Transverse colon (tissue), 4 donors: ENCODE data around the gene ATP6V1C2. TPM values are rescaled to one million over a fixed set of nuclear protein-coding genes. Genes with fewer than 3 reads are reported as not detected.

Experiments used
- DNase-seq: peaks from one replicate; pipeline ENCODE4 v3.0.0-alpha.2; 2019
- H3K27ac ChIP-seq, 4 donors: fragments of 200-600 bp; sonication (generic); 2 replicates each; pipeline ENCODE4 v1.5.1; 2016 to 2018; ENCODE audit warnings: inconsistent platforms in 4 of 4
- H3K27me3 ChIP-seq: fragments of 200-600 bp; sonication (generic); 2 replicates; pipeline ENCODE4 v1.5.1; 2017; ENCODE audit warnings: inconsistent platforms
- H3K36me3 ChIP-seq, 4 donors: fragments of 200-600 bp; sonication (generic); 2 replicates each; pipeline ENCODE4 v1.5.1; 2017 to 2019; ENCODE audit warnings: inconsistent platforms in 4 of 4
- H3K4me1 ChIP-seq, 4 donors: fragments of 200-600 bp; sonication (generic); 2 replicates each; pipeline ENCODE4 v1.5.1; 2017 to 2020; ENCODE audit warnings: inconsistent platforms in 4 of 4
- H3K4me3 ChIP-seq, 4 donors: fragments of 200-600 bp; sonication (generic); 1 replicate in 1 of 4; 2 replicates in 3 of 4; pipeline versions ENCODE4 v1.5.1 to v1.6.1; 2017 to 2019; ENCODE audit warnings: inconsistent platforms in 4 of 4
- H3K9me3 ChIP-seq, 2 donors: fragments of 200-600 bp; sonication (generic); 2 replicates each; pipeline ENCODE4 v1.5.1; 2017 to 2019; ENCODE audit warnings: inconsistent platforms in 2 of 2
- EP300 ChIP-seq: sonication (generic); formaldehyde crosslinking; IDR thresholded peaks from one replicate; pipeline ENCODE4 v1.6.1; 2017; ENCODE audit warnings: antibody characterized with exemption, low read depth
- POLR2A ChIP-seq: fragments of 450-650 bp; IDR thresholded peaks from one replicate; pipeline ENCODE4 v1.6.1; 2016; ENCODE audit warnings: antibody characterized with exemption, mild to moderate bottlenecking, moderate library complexity
- POLR2AphosphoS5 ChIP-seq, 3 donors: sonication (generic); formaldehyde crosslinking; IDR thresholded peaks; one replicate each; pipeline ENCODE4 v1.6.1; 2016; ENCODE audit warnings: antibody characterized with exemption in 3 of 3
- WGBS, 2 donors: methylation state at CpG; one replicate each; pipeline ENCODE4 v1.1.5; 2018; ENCODE audit warnings: low coverage in 1 of 2; 5-methylcytosine and 5-hydroxymethylcytosine counted together
- in situ Hi-C, 4 donors: fragments of 200-750 bp; cut with MboI; loops; one replicate each; pipeline versions ENCODE4 v1.15.0 to v1.15.1; 2017; ENCODE audit warnings: low sequenced_read_pairs in 3 of 4, low pct_ligation_motif_present in 1 of 4, low pct_unique_long_range_greater_than_20kb in 1 of 4
- intact Hi-C: fragments of 100-400 bp; cut with DNase I; formaldehyde crosslinking; loops from one replicate; pipeline ENCODE4 v1.15.1; 2023; ENCODE audit warnings: low total_unique reads
- total RNA-seq, 4 donors: library from RNA; depleted of rRNA; stranded (reverse); fragments of >200 nt; gene quantifications; one replicate each; pipeline ENCODE4 v1.1.0, GENCODE V29; 2016
- TF ChIP-seq, protein P1 (sequence below), 5 experiments: fragments of 200-600 bp in 3 of 5; fragments of 450-650 bp in 2 of 5; sonication (generic) in 3 of 5; IDR thresholded peaks; 1 replicate in 2 of 5; 2 replicates in 3 of 5; pipeline ENCODE4 v1.5.1; 2016 to 2017; ENCODE audit warnings: antibody characterized with exemption in 5 of 5, inconsistent platforms in 3 of 5, mild to moderate bottlenecking in 2 of 5, moderate library complexity in 1 of 5

Gene ATP6V1C2
- total RNA-seq, 4 donors from 2014 or later = 0.48 to 43.0 (median 1.2) TPM

DNA sequence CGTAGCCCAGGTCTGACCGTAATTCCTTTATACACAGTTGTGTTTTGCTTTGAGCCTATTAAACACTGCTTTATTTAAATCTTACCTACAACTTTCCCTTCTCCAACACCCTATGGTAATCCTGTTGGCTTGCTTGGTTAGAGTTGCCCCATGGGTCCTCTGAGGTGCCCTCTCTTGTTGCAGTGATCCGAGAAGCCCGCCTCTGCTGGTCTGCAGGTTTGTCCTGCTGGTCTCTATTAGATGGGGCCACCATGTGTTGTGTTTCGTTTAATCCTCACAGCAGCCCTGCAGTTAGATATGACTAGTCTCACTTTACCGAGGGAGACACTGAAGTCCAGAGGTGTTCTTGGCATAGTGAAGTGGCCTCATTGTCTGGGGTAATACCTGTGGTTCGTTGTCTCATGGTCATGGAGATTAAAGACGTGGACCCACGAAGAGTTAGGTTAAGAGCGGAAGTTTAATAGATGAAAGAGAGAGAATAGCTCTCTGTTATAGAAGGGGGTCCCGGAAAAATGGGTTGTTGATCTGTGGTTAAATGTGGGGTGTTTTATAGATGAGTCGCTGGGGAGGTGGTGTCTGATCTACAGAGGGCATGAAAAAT lies 98.4 kb downstream of the ATP6V1C2 start:
- H3K9me3 ChIP-seq = no peaks in the 10 kb centered on the region
- no peaks in the 10 kb centered on the region for H3K36me3 ChIP-seq
- H3K27me3 ChIP-seq = no peaks in the 10 kb centered on the region
- no peaks in the 10 kb centered on the region for H3K4me1 ChIP-seq
- in situ Hi-C loops (no loop called here), intact Hi-C loops (no loop called here)
- no peak for DNase-seq
- H3K27ac ChIP-seq = no peak overlapping the region
- TF ChIP-seq POLR2AphosphoS5 (IDR thresholded peaks at IDR 0.05) (no peak), POLR2A (no peak), EP300 (no peak)
- TF ChIP-seq, protein P1, sequence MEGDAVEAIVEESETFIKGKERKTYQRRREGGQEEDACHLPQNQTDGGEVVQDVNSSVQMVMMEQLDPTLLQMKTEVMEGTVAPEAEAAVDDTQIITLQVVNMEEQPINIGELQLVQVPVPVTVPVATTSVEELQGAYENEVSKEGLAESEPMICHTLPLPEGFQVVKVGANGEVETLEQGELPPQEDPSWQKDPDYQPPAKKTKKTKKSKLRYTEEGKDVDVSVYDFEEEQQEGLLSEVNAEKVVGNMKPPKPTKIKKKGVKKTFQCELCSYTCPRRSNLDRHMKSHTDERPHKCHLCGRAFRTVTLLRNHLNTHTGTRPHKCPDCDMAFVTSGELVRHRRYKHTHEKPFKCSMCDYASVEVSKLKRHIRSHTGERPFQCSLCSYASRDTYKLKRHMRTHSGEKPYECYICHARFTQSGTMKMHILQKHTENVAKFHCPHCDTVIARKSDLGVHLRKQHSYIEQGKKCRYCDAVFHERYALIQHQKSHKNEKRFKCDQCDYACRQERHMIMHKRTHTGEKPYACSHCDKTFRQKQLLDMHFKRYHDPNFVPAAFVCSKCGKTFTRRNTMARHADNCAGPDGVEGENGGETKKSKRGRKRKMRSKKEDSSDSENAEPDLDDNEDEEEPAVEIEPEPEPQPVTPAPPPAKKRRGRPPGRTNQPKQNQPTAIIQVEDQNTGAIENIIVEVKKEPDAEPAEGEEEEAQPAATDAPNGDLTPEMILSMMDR (IDR thresholded peaks at IDR 0.05) = no peak
- WGBS, 2 donors = 85 to 89% methylated on average over 8 to 12 of the region's 12 CpGs
- no peak overlapping the region for H3K4me3 ChIP-seq

DNA sequence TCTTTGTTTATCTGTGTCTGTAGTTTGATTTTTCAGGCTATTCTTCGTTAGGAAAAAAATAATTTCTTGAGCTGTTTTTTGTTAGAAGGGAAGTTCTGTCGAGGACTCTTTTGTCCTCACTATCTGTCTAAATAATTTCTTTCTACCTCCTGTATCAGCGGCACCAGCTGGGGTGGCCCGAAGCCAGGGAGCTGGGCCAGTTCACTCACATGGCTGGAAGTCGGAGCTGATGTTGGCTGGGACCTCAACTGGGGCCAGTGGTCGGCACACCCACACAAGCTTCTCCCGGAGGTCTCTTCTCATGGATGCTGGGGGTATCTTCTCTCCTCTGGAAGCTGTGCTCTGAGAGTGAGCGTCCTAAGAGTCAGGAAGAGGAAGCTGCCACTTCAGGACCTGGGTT lies 99.1 kb downstream of the ATP6V1C2 start:
- Histone ChIP-seq H3K27me3 (no peaks in the 10 kb centered on the region), H3K4me3 (no peak overlapping the region), H3K9me3 (no peaks in the 10 kb centered on the region), H3K27ac (no peak overlapping the region), H3K4me1 (no peaks in the 10 kb centered on the region), H3K36me3 (no peaks in the 10 kb centered on the region)
- intact Hi-C loops (no loop called here), in situ Hi-C loops (no loop called here)
- DNase-seq = no peak
- 64 to 93% methylated on average over 3 to 8 of the region's 8 CpGs for WGBS, 2 donors
- TF ChIP-seq, protein P1 (IDR thresholded peaks at IDR 0.05) = no peak
- TF ChIP-seq EP300 (no peak), POLR2AphosphoS5 (IDR thresholded peaks at IDR 0.05) (no peak), POLR2A (no peak)

DNA sequence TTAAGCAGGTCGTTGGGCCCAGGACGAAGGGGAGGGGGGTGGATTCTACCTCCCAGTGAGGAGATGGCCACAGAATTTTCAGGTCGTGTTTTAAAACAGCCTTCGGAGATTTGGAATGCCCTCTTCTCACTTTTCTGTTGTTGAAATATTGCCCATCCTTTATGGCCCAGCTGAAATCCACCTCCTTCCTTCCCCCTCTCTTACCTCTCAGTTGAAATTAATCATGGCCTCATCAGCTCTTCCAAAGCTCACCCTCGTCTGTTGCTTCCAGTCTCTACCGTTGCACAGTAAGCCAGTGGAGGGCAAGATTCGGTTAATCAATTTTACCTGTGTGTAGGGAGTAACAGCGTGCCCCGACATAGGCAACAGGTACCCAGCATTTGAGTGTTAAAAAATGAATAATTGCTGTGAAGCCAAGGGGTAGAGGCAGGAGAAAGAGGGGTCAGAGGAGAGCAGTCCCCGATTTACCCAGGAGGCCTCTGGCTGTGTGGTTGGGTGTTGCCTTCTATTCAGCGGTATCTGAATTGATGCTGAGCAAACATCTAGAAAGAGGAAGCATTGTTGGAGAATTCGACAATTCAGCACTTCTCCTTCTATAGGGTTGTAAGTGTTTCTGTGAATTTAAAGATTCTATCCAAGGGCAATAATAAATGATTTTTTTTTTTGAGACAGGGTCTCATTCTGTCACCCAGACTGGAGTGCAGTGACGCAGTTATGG lies 99.7 kb downstream of the ATP6V1C2 start:
- DNase-seq = no peak
- no peaks in the 10 kb centered on the region for H3K36me3 ChIP-seq
- intact Hi-C loops (no loop called here), in situ Hi-C loops (no loop called here)
- H3K4me3 ChIP-seq = no peak overlapping the region
- H3K4me1 ChIP-seq = no peaks in the 10 kb centered on the region
- no peak for TF ChIP-seq POLR2A
- WGBS, 2 donors = 51 to 68% methylated on average over 12 to 13 of the region's 13 CpGs
- H3K9me3 ChIP-seq = no peaks in the 10 kb centered on the region
- no peaks in the 10 kb centered on the region for H3K27me3 ChIP-seq
- H3K27ac ChIP-seq = no peak overlapping the region

DNA sequence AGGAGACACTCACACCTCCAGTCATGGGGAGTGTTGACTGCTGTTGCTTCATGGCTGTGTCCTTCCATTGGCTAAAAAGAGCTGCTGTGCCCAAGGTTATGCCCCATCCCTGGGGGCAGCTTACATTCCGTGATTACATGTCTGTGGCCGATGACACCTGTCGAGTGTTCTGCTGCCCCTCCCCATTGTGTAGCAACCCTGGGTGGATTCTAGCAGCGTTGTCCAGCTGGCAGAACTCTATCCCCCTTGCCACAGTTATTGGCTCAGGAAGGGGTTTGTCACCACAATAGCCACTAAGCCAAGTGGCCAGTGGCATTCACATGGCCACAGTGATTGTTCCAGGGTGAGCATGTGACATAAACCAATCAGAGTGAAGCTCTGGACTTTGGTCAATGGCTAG lies 102.8 kb downstream of the ATP6V1C2 start:
- Histone ChIP-seq H3K4me3 (no peak overlapping the region), H3K36me3 (no peaks in the 10 kb centered on the region), H3K9me3 (no peaks in the 10 kb centered on the region), H3K27me3 (no peaks in the 10 kb centered on the region), H3K27ac (no peak overlapping the region), H3K4me1 (no peaks in the 10 kb centered on the region)
- in situ Hi-C loops (no loop called here), intact Hi-C loops (no loop called here)
- DNase-seq = no peak
- WGBS, 2 donors = 92% methylated on average over 4 of the region's 4 CpGs; no CpG with 5 or more reads in 1 of the 2 donors
- TF ChIP-seq, protein P1 (IDR thresholded peaks at IDR 0.05) = no peak
- TF ChIP-seq POLR2AphosphoS5 (IDR thresholded peaks at IDR 0.05) = no peak
- TF ChIP-seq EP300 = no peak
- no peak for TF ChIP-seq POLR2A
